ENCODE data around the gene PPARD. TPM values are rescaled to one million over a fixed set of nuclear protein-coding genes. Genes with fewer than 3 reads are reported as not detected.

PPARD gene
- total RNA-seq, 1 donor from 2014 or later: 9.9 TPM

DNA sequence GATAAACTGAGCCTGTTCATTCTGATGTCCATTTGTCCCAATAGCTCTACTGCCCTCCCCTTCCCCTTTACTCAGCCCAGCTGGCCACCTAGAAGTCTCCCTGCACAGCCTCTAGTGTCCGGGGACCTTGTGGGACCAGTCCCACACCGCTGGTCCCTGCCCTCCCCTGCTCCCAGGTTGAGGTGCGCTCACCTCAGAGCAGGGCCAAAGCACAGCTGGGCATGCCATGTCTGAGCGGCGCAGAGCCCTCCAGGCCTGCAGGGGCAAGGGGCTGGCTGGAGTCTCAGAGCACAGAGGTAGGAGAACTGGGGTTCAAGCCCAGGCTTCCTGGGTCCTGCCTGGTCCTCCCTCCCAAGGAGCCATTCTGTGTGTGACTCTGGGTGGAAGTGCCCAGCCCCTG is 85.1 kb downstream of the PPARD start:
- Histone ChIP-seq H3K9me3 (ENCODE audit: insufficient read depth, low read depth, low read length) (peaks cover 9% of the 10 kb centered on the region), H4K20me1 (ENCODE audit: insufficient read depth, low read length) (no peaks in the 10 kb centered on the region), H3K36me3 (ENCODE audit: insufficient read depth, low read length) (peaks cover 8% of the 10 kb centered on the region), H3K4me1 (ENCODE audit: insufficient read depth, low read length) (peaks cover 47% of the 10 kb centered on the region), H3K9ac (ENCODE audit: low read length) (peak overlapping the region; percentile 66), H3K27ac (ENCODE audit: low read depth, low read length) (peak overlapping the region; percentile 82), H3K79me2 (ENCODE audit: insufficient read depth, low read length) (peaks cover 4% of the 10 kb centered on the region), H3K4me2 (ENCODE audit: low read length) (peak overlapping the region; percentile 80), H2AFZ (ENCODE audit: low read depth, low read length) (no peak overlapping the region), H3K4me3 (ENCODE audit: insufficient read depth, low read depth, low read length) (no peak overlapping the region), H3K27me3 (ENCODE audit: insufficient read depth, low read length) (no peaks in the 10 kb centered on the region)
- H3K27me3 Mint-ChIP-seq (ENCODE audit: low read depth, unreplicated experiment): peaks cover under 1% of the 10 kb centered on the region
- H3K4me1 Mint-ChIP-seq (ENCODE audit: low read depth, unreplicated experiment): peaks cover 11% of the 10 kb centered on the region
- no peak overlapping the region for H3K4me3 Mint-ChIP-seq (ENCODE audit: unreplicated experiment)
- TF ChIP-seq CTCF (IDR thresholded peaks at IDR 0.05; ENCODE audit: insufficient read depth, low read depth, low read length): no peak
- no peak for TF ChIP-seq EZH2 (IDR thresholded peaks at IDR 0.05; ENCODE audit: insufficient read depth, low read length)
- FAIRE-seq (no peak), DNase-seq (ENCODE audit: low read depth) (no peak)
- H3K9me3 Mint-ChIP-seq (ENCODE audit: unreplicated experiment): peaks cover 15% of the 10 kb centered on the region
- H3K27ac Mint-ChIP-seq (ENCODE audit: unreplicated experiment): no peak overlapping the region
- H3K36me3 Mint-ChIP-seq (ENCODE audit: low read depth, unreplicated experiment): peaks cover 13% of the 10 kb centered on the region

GRCh38 chr6:35427851-35428321 is 85.5 kb downstream of the PPARD start:
- peaks cover 15% of the 10 kb centered on the region for H3K9me3 Mint-ChIP-seq (ENCODE audit: unreplicated experiment)
- Histone ChIP-seq H3K27me3 (ENCODE audit: insufficient read depth, low read length) (no peaks in the 10 kb centered on the region), H3K4me1 (ENCODE audit: insufficient read depth, low read length) (peaks cover 47% of the 10 kb centered on the region), H3K9me3 (ENCODE audit: insufficient read depth, low read depth, low read length) (peaks cover 9% of the 10 kb centered on the region), H3K4me3 (ENCODE audit: insufficient read depth, low read depth, low read length) (peak overlapping the region; percentile 32), H3K9ac (ENCODE audit: low read length) (peak overlapping the region; percentile 66), H3K4me2 (ENCODE audit: low read length) (peak overlapping the region; percentile 80), H3K36me3 (ENCODE audit: insufficient read depth, low read length) (peaks cover 7% of the 10 kb centered on the region), H3K79me2 (ENCODE audit: insufficient read depth, low read length) (peaks cover 4% of the 10 kb centered on the region), H4K20me1 (ENCODE audit: insufficient read depth, low read length) (no peaks in the 10 kb centered on the region), H3K27ac (ENCODE audit: low read depth, low read length) (peak overlapping the region; percentile 82), H2AFZ (ENCODE audit: low read depth, low read length) (no peak overlapping the region)
- FAIRE-seq: no peak
- peaks cover 13% of the 10 kb centered on the region for H3K36me3 Mint-ChIP-seq (ENCODE audit: low read depth, unreplicated experiment)
- TF ChIP-seq CTCF (IDR thresholded peaks at IDR 0.05; ENCODE audit: insufficient read depth, low read depth, low read length) (no peak), EZH2 (IDR thresholded peaks at IDR 0.05; ENCODE audit: insufficient read depth, low read length) (no peak)
- H3K4me1 Mint-ChIP-seq (ENCODE audit: low read depth, unreplicated experiment): peaks cover 11% of the 10 kb centered on the region
- DNase-seq (ENCODE audit: low read depth): peak; percentile 76
- H3K4me3 Mint-ChIP-seq (ENCODE audit: unreplicated experiment): no peak overlapping the region
- H3K27ac Mint-ChIP-seq (ENCODE audit: unreplicated experiment): peak overlapping the region; percentile 26
- peaks cover 2% of the 10 kb centered on the region for H3K27me3 Mint-ChIP-seq (ENCODE audit: low read depth, unreplicated experiment)

- H3K9me3 Mint-ChIP-seq (ENCODE audit: unreplicated experiment): peaks cover 15% of the 10 kb centered on the region
- peaks cover 4% of the 10 kb centered on the region for H3K79me2 ChIP-seq (ENCODE audit: insufficient read depth, low read length)
- H2AFZ ChIP-seq (ENCODE audit: low read depth, low read length): no peak overlapping the region
- peaks cover 2% of the 10 kb centered on the region for H3K27me3 Mint-ChIP-seq (ENCODE audit: low read depth, unreplicated experiment)
- no peak for FAIRE-seq
- peak overlapping the region; percentile 26 for H3K27ac Mint-ChIP-seq (ENCODE audit: unreplicated experiment)
- peaks cover 11% of the 10 kb centered on the region for H3K4me1 Mint-ChIP-seq (ENCODE audit: low read depth, unreplicated experiment)
- no peaks in the 10 kb centered on the region for H4K20me1 ChIP-seq (ENCODE audit: insufficient read depth, low read length)
- H3K36me3 ChIP-seq (ENCODE audit: insufficient read depth, low read length): peaks cover 7% of the 10 kb centered on the region
- H3K4me3 ChIP-seq (ENCODE audit: insufficient read depth, low read depth, low read length): peak overlapping the region; percentile 32
- no peaks in the 10 kb centered on the region for H3K27me3 ChIP-seq (ENCODE audit: insufficient read depth, low read length)
- TF ChIP-seq EZH2 (IDR thresholded peaks at IDR 0.05; ENCODE audit: insufficient read depth, low read length) (no peak), CTCF (IDR thresholded peaks at IDR 0.05; ENCODE audit: insufficient read depth, low read depth, low read length) (no peak)
- peaks cover 9% of the 10 kb centered on the region for H3K9me3 ChIP-seq (ENCODE audit: insufficient read depth, low read depth, low read length)
- peaks cover 13% of the 10 kb centered on the region for H3K36me3 Mint-ChIP-seq (ENCODE audit: low read depth, unreplicated experiment)
- H3K4me2 ChIP-seq (ENCODE audit: low read length): peak overlapping the region; percentile 80
- DNase-seq (ENCODE audit: low read depth): no peak
- peak overlapping the region; percentile 82 for H3K27ac ChIP-seq (ENCODE audit: low read depth, low read length)
- peaks cover 47% of the 10 kb centered on the region for H3K4me1 ChIP-seq (ENCODE audit: insufficient read depth, low read length)
- H3K9ac ChIP-seq (ENCODE audit: low read length): peak overlapping the region; percentile 65
- no peak overlapping the region for H3K4me3 Mint-ChIP-seq (ENCODE audit: unreplicated experiment)
Observed at GRCh38 chr6:35428421-35429149, 86.2 kb downstream of the PPARD start.
